Neural cell (in vitro differentiated cells): ENCODE data around the gene NARS2.

Experiments
- EZH2 ChIP-seq: fragments of 200-600, 300-800 bp; shearing (Covaris generic), sonication (generic); IDR thresholded peaks from 2 replicates; pipeline ENCODE4 v1.6.1; 2014; ENCODE audit warnings: antibody characterized with exemption, low read length, borderline replicate concordance, mild to moderate bottlenecking; ENCODE audit not compliant: insufficient read depth, poor library complexity, severe bottlenecking
- POLR2AphosphoS5 ChIP-seq: IDR thresholded peaks from 2 replicates; pipeline ENCODE4 v1.6.1; 2012
- TAF1 ChIP-seq: IDR thresholded peaks from 2 replicates; pipeline ENCODE4 v1.6.1; 2012; ENCODE audit warnings: low read depth
- TF ChIP-seq, protein P1 (sequence below): fragments of 450-650 bp; IDR thresholded peaks from 2 replicates; pipeline ENCODE4 v1.5.1; 2014; ENCODE audit warnings: antibody characterized with exemption, mild to moderate bottlenecking, moderate library complexity; ENCODE audit not compliant: poor library complexity, severe bottlenecking

DNA sequence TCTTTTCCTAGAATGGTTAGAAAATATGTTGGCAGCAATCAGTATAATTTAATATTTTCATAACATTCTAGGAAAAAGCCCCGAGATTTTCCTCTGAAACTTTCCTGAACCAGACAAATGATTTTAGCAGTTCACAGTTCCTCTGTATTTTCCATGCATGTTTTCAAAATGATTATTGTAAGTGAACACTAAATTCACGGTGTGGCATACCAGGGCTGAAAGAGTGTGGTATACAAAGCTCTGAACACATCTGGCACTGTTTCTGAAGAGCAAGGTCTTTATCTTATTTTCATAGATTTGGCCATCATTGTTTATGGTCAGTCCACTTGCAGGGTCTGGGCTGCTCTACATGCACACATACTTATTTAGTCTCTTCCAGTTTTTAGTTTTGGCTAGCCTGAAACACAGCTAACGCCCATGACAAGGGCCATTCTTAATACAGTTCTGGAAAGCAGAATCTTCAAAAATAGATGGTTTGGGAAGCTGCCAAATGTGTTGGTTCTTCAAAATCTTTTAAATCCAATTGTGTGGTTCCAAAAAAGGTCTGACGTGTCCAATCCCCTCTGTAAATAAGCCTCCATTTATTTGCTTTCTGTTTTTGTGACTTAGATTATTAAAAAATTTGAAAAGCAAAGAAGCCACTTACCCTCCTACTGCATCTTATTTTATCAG is 149.1 kb downstream of the NARS2 start:
- TF ChIP-seq, protein P1, sequence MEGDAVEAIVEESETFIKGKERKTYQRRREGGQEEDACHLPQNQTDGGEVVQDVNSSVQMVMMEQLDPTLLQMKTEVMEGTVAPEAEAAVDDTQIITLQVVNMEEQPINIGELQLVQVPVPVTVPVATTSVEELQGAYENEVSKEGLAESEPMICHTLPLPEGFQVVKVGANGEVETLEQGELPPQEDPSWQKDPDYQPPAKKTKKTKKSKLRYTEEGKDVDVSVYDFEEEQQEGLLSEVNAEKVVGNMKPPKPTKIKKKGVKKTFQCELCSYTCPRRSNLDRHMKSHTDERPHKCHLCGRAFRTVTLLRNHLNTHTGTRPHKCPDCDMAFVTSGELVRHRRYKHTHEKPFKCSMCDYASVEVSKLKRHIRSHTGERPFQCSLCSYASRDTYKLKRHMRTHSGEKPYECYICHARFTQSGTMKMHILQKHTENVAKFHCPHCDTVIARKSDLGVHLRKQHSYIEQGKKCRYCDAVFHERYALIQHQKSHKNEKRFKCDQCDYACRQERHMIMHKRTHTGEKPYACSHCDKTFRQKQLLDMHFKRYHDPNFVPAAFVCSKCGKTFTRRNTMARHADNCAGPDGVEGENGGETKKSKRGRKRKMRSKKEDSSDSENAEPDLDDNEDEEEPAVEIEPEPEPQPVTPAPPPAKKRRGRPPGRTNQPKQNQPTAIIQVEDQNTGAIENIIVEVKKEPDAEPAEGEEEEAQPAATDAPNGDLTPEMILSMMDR: no peak
- TF ChIP-seq TAF1 (no peak), POLR2AphosphoS5 (no peak), EZH2 (no peak)
